ENCODE data around the gene FRYL.
"Not testable (repeated sequence)": the region's sequence is repeated elsewhere in the genome, so short reads cannot be mapped to it uniquely, and the experiment has no call there.

FRYL gene

GRCh38 chr4:48722509-48723446 lies 57.3 kb downstream of the FRYL start:
- Histone ChIP-seq H2BK5ac (ENCODE audit: low read depth, low read length, poor library complexity) (no peak overlapping the region), H2BK12ac (ENCODE audit: low read length) (no peak overlapping the region), H3K4me3 (ENCODE audit: low read depth, low read length) (no peak overlapping the region), H4K8ac (ENCODE audit: low read depth, low read length) (no peak overlapping the region), H4K91ac (ENCODE audit: low read depth, low read length) (no peak overlapping the region), H2BK120ac (ENCODE audit: insufficient read depth, low read length, poor library complexity) (no peak overlapping the region), H3K14ac (ENCODE audit: low read length) (no peak overlapping the region), H3K4ac (ENCODE audit: low read depth, low read length) (no peak overlapping the region), H4K12ac (ENCODE audit: low read depth, low read length) (no peak overlapping the region), H2AFZ (ENCODE audit: insufficient read depth, low read length, poor library complexity) (no peak overlapping the region), H2AK5ac (ENCODE audit: low read length) (no peak overlapping the region), H3K4me1 (ENCODE audit: control insufficient read depth in 1 of 2, insufficient read depth in 2 of 2, low read length in 2 of 2) (peaks cover 0 to 11% of the 10 kb centered on the region in 2 experiments), H3K27ac (ENCODE audit: low read depth, low read length) (no peak overlapping the region), H3K27me3 (ENCODE audit: insufficient read depth, low read length) (no peaks in the 10 kb centered on the region), H3K36me3 (ENCODE audit: control insufficient read depth in 1 of 2, insufficient read depth in 2 of 2, low read length in 2 of 2) (no peaks in the 10 kb centered on the region), H3K23ac (ENCODE audit: low read length) (no peak overlapping the region), H3K18ac (ENCODE audit: low read length) (no peak overlapping the region), H3K9ac (ENCODE audit: low read length) (no peak overlapping the region), H3K4me2 (ENCODE audit: low read length) (no peak overlapping the region), H3K79me2 (ENCODE audit: control insufficient read depth, insufficient read depth, low read length, poor library complexity) (peaks cover 1% of the 10 kb centered on the region), H3K9me3 (ENCODE audit: insufficient read depth, low read depth, low read length) (no peaks in the 10 kb centered on the region), H3K79me1 (ENCODE audit: low read length) (peaks cover 7% of the 10 kb centered on the region)
- DNase-seq, result no peak
- WGBS (ENCODE audit: extremely low coverage, insufficient coverage, insufficient read length), result 100% methylated on average over 1 of the region's 5 CpGs

- Histone ChIP-seq H3K4me2 (ENCODE audit: low read length) (no peak overlapping the region), H3K27ac (ENCODE audit: low read depth, low read length) (no peak overlapping the region), H3K4ac (ENCODE audit: low read depth, low read length) (no peak overlapping the region), H4K12ac (ENCODE audit: low read depth, low read length) (no peak overlapping the region), H4K91ac (ENCODE audit: low read depth, low read length) (no peak overlapping the region), H2BK5ac (ENCODE audit: low read depth, low read length, poor library complexity) (no peak overlapping the region), H4K8ac (ENCODE audit: low read depth, low read length) (no peak overlapping the region), H3K18ac (ENCODE audit: low read length) (no peak overlapping the region), H3K79me2 (ENCODE audit: control insufficient read depth, insufficient read depth, low read length, poor library complexity) (peaks cover under 1% of the 10 kb centered on the region), H3K9me3 (ENCODE audit: insufficient read depth, low read depth, low read length) (no peaks in the 10 kb centered on the region), H2BK12ac (ENCODE audit: low read length) (no peak overlapping the region), H3K4me1 (ENCODE audit: control insufficient read depth in 1 of 2, insufficient read depth in 2 of 2, low read length in 2 of 2) (peaks cover 0 to 2% of the 10 kb centered on the region in 2 experiments), H3K23ac (ENCODE audit: low read length) (no peak overlapping the region), H3K79me1 (ENCODE audit: low read length) (peaks cover under 1% of the 10 kb centered on the region), H3K36me3 (ENCODE audit: control insufficient read depth in 1 of 2, insufficient read depth in 2 of 2, low read length in 2 of 2) (no peaks in the 10 kb centered on the region), H2BK120ac (ENCODE audit: insufficient read depth, low read length, poor library complexity) (no peak overlapping the region), H2AFZ (ENCODE audit: insufficient read depth, low read length, poor library complexity) (no peak overlapping the region), H3K27me3 (ENCODE audit: insufficient read depth, low read length) (no peaks in the 10 kb centered on the region), H3K14ac (ENCODE audit: low read length) (no peak overlapping the region), H2AK5ac (ENCODE audit: low read length) (no peak overlapping the region), H3K9ac (ENCODE audit: low read length) (no peak overlapping the region), H3K4me3 (ENCODE audit: low read depth, low read length) (no peak overlapping the region)
- no CpG with 5 or more reads among the region's 2 CpGs for WGBS (ENCODE audit: extremely low coverage, insufficient coverage, insufficient read length)
- no peak for DNase-seq
Observed at GRCh38 chr4:48720459-48720858, 59.6 kb downstream of the FRYL start.

- Histone ChIP-seq H2AK5ac (ENCODE audit: low read length) (no peak overlapping the region), H3K23ac (ENCODE audit: low read length) (no peak overlapping the region), H3K27me3 (ENCODE audit: insufficient read depth, low read length) (no peaks in the 10 kb centered on the region), H3K9ac (ENCODE audit: low read length) (no peak overlapping the region), H3K4me2 (ENCODE audit: low read length) (no peak overlapping the region), H3K4me1 (ENCODE audit: control insufficient read depth in 1 of 2, insufficient read depth in 2 of 2, low read length in 2 of 2) (peaks cover 0 to 2% of the 10 kb centered on the region in 2 experiments), H3K9me3 (ENCODE audit: insufficient read depth, low read depth, low read length) (no peaks in the 10 kb centered on the region), H3K27ac (ENCODE audit: low read depth, low read length) (no peak overlapping the region), H3K4me3 (ENCODE audit: low read depth, low read length) (no peak overlapping the region), H3K14ac (ENCODE audit: low read length) (no peak overlapping the region), H2BK120ac (ENCODE audit: insufficient read depth, low read length, poor library complexity) (no peak overlapping the region), H2AFZ (ENCODE audit: insufficient read depth, low read length, poor library complexity) (no peak overlapping the region), H3K36me3 (ENCODE audit: control insufficient read depth in 1 of 2, insufficient read depth in 2 of 2, low read length in 2 of 2) (no peaks in the 10 kb centered on the region), H2BK5ac (ENCODE audit: low read depth, low read length, poor library complexity) (no peak overlapping the region), H3K4ac (ENCODE audit: low read depth, low read length) (no peak overlapping the region), H3K18ac (ENCODE audit: low read length) (no peak overlapping the region), H4K12ac (ENCODE audit: low read depth, low read length) (no peak overlapping the region), H4K8ac (ENCODE audit: low read depth, low read length) (no peak overlapping the region), H4K91ac (ENCODE audit: low read depth, low read length) (no peak overlapping the region), H3K79me2 (ENCODE audit: control insufficient read depth, insufficient read depth, low read length, poor library complexity) (no peaks in the 10 kb centered on the region), H2BK12ac (ENCODE audit: low read length) (no peak overlapping the region), H3K79me1 (ENCODE audit: low read length) (no peaks in the 10 kb centered on the region)
- no peak for DNase-seq
- no CpG with 5 or more reads among the region's 5 CpGs for WGBS (ENCODE audit: extremely low coverage, insufficient coverage, insufficient read length)
Observed at GRCh38 chr4:48718818-48719465, 61.1 kb downstream of the FRYL start.

GRCh38 chr4:48716285-48716684 lies 63.8 kb downstream of the FRYL start:
- H3K4me2 ChIP-seq (ENCODE audit: low read length); H2BK12ac ChIP-seq (ENCODE audit: low read length); H3K79me1 ChIP-seq (ENCODE audit: low read length); H2BK5ac ChIP-seq (ENCODE audit: low read depth, low read length, poor library complexity); H4K91ac ChIP-seq (ENCODE audit: low read depth, low read length); H3K27ac ChIP-seq (ENCODE audit: low read depth, low read length); H3K36me3 ChIP-seq (ENCODE audit: control insufficient read depth in 1 of 2, insufficient read depth in 2 of 2, low read length in 2 of 2); H3K79me2 ChIP-seq (ENCODE audit: control insufficient read depth, insufficient read depth, low read length, poor library complexity); H3K9ac ChIP-seq (ENCODE audit: low read length); H3K23ac ChIP-seq (ENCODE audit: low read length); H3K4ac ChIP-seq (ENCODE audit: low read depth, low read length); H2AFZ ChIP-seq (ENCODE audit: insufficient read depth, low read length, poor library complexity); H3K4me3 ChIP-seq (ENCODE audit: low read depth, low read length); H4K8ac ChIP-seq (ENCODE audit: low read depth, low read length); DNase-seq; H2AK5ac ChIP-seq (ENCODE audit: low read length); H3K9me3 ChIP-seq (ENCODE audit: insufficient read depth, low read depth, low read length); H3K18ac ChIP-seq (ENCODE audit: low read length); H3K14ac ChIP-seq (ENCODE audit: low read length); H4K12ac ChIP-seq (ENCODE audit: low read depth, low read length); H3K4me1 ChIP-seq (ENCODE audit: control insufficient read depth in 1 of 2, insufficient read depth in 2 of 2, low read length in 2 of 2); H2BK120ac ChIP-seq (ENCODE audit: insufficient read depth, low read length, poor library complexity); H3K27me3 ChIP-seq (ENCODE audit: insufficient read depth, low read length): not testable (repeated sequence)
- no CpG with 5 or more reads among the region's 5 CpGs for WGBS (ENCODE audit: extremely low coverage, insufficient coverage, insufficient read length)

All from trophoblast cell (in vitro differentiated cells and primary cell).